SU-DHL-6 (cell line): ENCODE measurements around the gene PARP16.

Experiments
- CTCF ChIP-seq: fragments of 200-600 bp; sonication (generic); IDR thresholded peaks from one replicate; pipeline ENCODE4 v1.5.1; 2017; ENCODE audit warnings: antibody characterized with exemption, mild to moderate bottlenecking, low read length, moderate library complexity; ENCODE audit not compliant: insufficient read depth, poor library complexity, severe bottlenecking
- EZH2phosphoT487 ChIP-seq: fragments of 200-600 bp; sonication (generic), shearing (Covaris generic); conservative IDR thresholded peaks from 2 replicates; pipeline ENCODE4 v1.6.1; 2018; ENCODE audit warnings: mild to moderate bottlenecking, antibody characterized with exemption, low read length, moderate library complexity, mixed read lengths

GRCh38 chr15:65332391-65333147 is 45.9 kb upstream of the PARP16 start:
- TF ChIP-seq CTCF, result no peak
- TF ChIP-seq EZH2phosphoT487, result no peak
